Measurements from ENCODE around the gene B4GALNT1.

Gene B4GALNT1

GRCh38 chr12:57609781-57610553 is 23.0 kb downstream of the B4GALNT1 start:
- DNase-seq (ENCODE audit: low read depth), result no peak
- no peak for TF ChIP-seq CTCF (IDR thresholded peaks at IDR 0.05; ENCODE audit: low read length, missing control alignments)
- H3K4me3 ChIP-seq (replicated peaks; ENCODE audit: low read depth, low read length), result no peak overlapping the region

DNA sequence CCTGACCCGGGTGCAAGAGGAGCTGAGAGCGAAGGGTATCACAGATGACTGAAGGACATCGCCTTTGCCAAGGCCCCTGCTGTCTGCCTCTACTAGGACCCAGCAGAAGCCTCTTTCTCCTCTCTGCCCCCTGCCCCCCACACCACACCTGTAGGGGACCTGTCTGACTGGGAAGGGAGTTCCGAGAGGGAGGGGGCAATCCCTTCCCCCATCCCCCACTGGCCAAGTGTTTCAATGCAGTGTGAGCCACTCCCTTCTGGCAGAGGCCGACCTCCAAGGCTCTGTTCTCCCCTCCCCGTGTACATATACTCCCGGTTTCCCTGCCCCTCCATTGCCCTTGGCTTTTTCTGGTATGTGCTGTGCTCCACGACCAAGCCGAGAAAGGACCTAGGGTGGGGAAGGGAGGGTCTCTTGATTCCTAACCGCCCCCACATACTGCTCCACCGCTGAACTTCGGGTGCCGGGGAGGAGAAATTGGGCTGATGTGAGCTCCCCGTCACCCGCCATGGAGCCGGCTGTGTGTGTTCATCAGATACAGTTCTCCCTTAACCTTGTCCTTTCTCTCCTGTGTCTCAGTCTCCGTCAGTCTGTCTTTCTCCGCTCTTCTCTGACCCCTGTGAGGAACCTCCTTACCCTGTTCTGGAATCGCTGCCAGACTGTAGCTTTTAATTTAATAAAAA is 23.8 kb downstream of the B4GALNT1 start:
- H3K4me3 ChIP-seq (replicated peaks; ENCODE audit: low read depth, low read length), result no peak overlapping the region
- DNase-seq (ENCODE audit: low read depth), result no peak
- TF ChIP-seq CTCF (IDR thresholded peaks at IDR 0.05; ENCODE audit: low read length, missing control alignments), result no peak

- no peak overlapping the region for H3K4me3 ChIP-seq (replicated peaks; ENCODE audit: low read depth, low read length)
- no peak for DNase-seq (ENCODE audit: low read depth)
- no peak for TF ChIP-seq CTCF (IDR thresholded peaks at IDR 0.05; ENCODE audit: low read length, missing control alignments)
These were observed 24.9 kb downstream of the B4GALNT1 start for GRCh38 chr12:57607958-57608663.

- no peak overlapping the region for H3K4me3 ChIP-seq (replicated peaks; ENCODE audit: low read depth, low read length)
- no peak for DNase-seq (ENCODE audit: low read depth)
- no peak for TF ChIP-seq CTCF (IDR thresholded peaks at IDR 0.05; ENCODE audit: low read length, missing control alignments)
These were observed 26.2 kb downstream of the B4GALNT1 start for GRCh38 chr12:57606821-57607220.

DNA sequence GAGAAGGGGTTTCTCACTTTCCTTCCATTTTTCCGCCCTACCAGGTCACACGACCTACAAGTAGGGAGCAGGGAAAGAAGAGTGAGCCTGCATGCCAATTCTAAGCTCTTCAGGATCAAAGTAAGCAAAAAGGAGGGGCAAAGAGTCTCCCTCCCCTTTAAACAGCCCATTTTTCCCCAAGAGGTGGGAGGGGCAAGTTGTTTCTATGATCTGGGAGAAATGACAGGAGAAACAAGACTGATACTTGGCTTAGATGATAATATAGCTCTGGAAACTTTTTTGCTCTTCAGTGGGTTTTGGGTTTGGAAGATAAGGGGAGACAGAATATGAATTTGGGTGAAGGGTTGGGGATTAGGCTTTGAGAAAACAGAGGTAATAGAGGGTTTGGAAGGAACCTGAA is 26.6 kb downstream of the B4GALNT1 start:
- no peak for TF ChIP-seq CTCF (IDR thresholded peaks at IDR 0.05; ENCODE audit: low read length, missing control alignments)
- no peak overlapping the region for H3K4me3 ChIP-seq (replicated peaks; ENCODE audit: low read depth, low read length)
- no peak for DNase-seq (ENCODE audit: low read depth)

DNA sequence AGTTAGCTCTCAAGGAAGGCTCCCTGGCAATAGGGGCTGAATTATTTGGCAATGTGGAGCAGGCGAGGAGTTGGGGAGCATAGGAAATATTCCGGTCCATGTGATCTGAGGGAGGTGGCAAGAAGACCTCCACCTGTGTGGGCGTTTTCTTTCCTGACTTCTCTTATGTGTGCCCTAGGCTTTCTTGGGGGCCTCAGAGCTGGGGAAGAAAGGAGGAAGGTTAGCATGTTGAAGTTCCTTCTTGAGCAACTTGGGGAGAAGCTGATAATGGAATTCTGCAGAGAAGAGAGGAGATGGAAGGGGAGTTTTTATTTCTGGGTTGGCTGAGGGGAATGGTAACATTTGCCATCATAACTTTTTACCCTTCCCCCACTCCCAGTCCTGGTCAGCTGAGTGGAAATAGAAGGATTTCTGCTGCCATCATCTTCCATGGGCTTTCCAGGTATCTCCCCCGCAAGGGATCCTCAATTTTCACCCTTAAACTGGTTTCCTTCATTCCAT is 27.1 kb downstream of the B4GALNT1 start:
- no peak for TF ChIP-seq CTCF (IDR thresholded peaks at IDR 0.05; ENCODE audit: low read length, missing control alignments)
- no peak for DNase-seq (ENCODE audit: low read depth)
- no peak overlapping the region for H3K4me3 ChIP-seq (replicated peaks; ENCODE audit: low read depth, low read length)
